ENCODE data around the gene BEX2.

Gene BEX2

DNA sequence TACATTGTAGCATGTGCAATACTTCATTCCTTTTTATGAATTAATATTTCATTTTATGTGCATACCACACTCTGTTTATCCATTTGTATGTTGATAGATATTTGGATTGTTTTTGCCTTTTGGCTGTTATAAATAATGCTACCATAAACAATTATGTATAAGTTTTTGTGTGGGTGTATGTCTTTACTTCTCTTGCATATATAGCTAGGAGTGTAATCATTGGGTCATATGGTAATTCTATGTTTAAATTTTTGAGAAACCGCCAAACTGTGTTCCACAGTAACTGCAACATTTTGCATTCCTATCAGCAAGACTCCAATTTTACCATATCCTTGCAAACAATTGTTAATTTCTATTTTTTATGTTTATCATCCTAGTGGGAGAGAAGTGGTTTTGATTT, 31.2 kb downstream of the BEX2 start:
- TF ChIP-seq PPARA (CRISPR knock-in tag; IDR thresholded peaks at IDR 0.05; ENCODE audit: borderline replicate concordance) (no peak), BACH2 (CRISPR knock-in tag; IDR thresholded peaks at IDR 0.05; ENCODE audit: borderline replicate concordance) (no peak), ZNF70 (CRISPR knock-in tag; IDR thresholded peaks at IDR 0.05) (no peak), OSR1 (CRISPR knock-in tag; IDR thresholded peaks at IDR 0.05) (no peak), ISL1 (CRISPR knock-in tag; IDR thresholded peaks at IDR 0.05) (no peak), CSDC2 (CRISPR knock-in tag; IDR thresholded peaks at IDR 0.05) (no peak), SNAI2 (CRISPR knock-in tag; IDR thresholded peaks at IDR 0.05) (no peak), ZFP3 (CRISPR knock-in tag; IDR thresholded peaks at IDR 0.05) (no peak), ARNTL (CRISPR knock-in tag; IDR thresholded peaks at IDR 0.05; ENCODE audit: borderline replicate concordance, low read depth) (no peak), CREB5 (CRISPR knock-in tag; IDR thresholded peaks at IDR 0.05; ENCODE audit: low read depth) (no peak), ZFP30 (CRISPR knock-in tag; IDR thresholded peaks at IDR 0.05) (no peak), TOX (CRISPR knock-in tag; IDR thresholded peaks at IDR 0.05; ENCODE audit: borderline replicate concordance) (no peak)
- TF ChIP-seq, protein P1, sequence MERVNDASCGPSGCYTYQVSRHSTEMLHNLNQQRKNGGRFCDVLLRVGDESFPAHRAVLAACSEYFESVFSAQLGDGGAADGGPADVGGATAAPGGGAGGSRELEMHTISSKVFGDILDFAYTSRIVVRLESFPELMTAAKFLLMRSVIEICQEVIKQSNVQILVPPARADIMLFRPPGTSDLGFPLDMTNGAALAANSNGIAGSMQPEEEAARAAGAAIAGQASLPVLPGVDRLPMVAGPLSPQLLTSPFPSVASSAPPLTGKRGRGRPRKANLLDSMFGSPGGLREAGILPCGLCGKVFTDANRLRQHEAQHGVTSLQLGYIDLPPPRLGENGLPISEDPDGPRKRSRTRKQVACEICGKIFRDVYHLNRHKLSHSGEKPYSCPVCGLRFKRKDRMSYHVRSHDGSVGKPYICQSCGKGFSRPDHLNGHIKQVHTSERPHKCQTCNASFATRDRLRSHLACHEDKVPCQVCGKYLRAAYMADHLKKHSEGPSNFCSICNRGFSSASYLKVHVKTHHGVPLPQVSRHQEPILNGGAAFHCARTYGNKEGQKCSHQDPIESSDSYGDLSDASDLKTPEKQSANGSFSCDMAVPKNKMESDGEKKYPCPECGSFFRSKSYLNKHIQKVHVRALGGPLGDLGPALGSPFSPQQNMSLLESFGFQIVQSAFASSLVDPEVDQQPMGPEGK (CRISPR knock-in tag; IDR thresholded peaks at IDR 0.05; ENCODE audit: borderline replicate concordance) = no peak
- TF ChIP-seq, protein P2, sequence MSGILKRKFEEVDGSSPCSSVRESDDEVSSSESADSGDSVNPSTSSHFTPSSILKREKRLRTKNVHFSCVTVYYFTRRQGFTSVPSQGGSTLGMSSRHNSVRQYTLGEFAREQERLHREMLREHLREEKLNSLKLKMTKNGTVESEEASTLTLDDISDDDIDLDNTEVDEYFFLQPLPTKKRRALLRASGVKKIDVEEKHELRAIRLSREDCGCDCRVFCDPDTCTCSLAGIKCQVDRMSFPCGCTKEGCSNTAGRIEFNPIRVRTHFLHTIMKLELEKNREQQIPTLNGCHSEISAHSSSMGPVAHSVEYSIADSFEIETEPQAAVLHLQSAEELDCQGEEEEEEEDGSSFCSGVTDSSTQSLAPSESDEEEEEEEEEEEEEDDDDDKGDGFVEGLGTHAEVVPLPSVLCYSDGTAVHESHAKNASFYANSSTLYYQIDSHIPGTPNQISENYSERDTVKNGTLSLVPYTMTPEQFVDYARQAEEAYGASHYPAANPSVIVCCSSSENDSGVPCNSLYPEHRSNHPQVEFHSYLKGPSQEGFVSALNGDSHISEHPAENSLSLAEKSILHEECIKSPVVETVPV (CRISPR knock-in tag; IDR thresholded peaks at IDR 0.05) = no peak
- TF ChIP-seq, protein P3, sequence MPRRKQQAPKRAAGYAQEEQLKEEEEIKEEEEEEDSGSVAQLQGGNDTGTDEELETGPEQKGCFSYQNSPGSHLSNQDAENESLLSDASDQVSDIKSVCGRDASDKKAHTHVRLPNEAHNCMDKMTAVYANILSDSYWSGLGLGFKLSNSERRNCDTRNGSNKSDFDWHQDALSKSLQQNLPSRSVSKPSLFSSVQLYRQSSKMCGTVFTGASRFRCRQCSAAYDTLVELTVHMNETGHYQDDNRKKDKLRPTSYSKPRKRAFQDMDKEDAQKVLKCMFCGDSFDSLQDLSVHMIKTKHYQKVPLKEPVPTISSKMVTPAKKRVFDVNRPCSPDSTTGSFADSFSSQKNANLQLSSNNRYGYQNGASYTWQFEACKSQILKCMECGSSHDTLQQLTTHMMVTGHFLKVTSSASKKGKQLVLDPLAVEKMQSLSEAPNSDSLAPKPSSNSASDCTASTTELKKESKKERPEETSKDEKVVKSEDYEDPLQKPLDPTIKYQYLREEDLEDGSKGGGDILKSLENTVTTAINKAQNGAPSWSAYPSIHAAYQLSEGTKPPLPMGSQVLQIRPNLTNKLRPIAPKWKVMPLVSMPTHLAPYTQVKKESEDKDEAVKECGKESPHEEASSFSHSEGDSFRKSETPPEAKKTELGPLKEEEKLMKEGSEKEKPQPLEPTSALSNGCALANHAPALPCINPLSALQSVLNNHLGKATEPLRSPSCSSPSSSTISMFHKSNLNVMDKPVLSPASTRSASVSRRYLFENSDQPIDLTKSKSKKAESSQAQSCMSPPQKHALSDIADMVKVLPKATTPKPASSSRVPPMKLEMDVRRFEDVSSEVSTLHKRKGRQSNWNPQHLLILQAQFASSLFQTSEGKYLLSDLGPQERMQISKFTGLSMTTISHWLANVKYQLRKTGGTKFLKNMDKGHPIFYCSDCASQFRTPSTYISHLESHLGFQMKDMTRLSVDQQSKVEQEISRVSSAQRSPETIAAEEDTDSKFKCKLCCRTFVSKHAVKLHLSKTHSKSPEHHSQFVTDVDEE (CRISPR knock-in tag; IDR thresholded peaks at IDR 0.05) = no peak

GRCh38 chrX:103276581-103277002, 34.2 kb downstream of the BEX2 start, which contains the start of gene TCEAL5:
Gene TCEAL5 (minus strand): TSS chrX:103276750. CDS start chrX:103274563, 2,187 bp downstream.
- no peak for TF ChIP-seq ZNF8 (CRISPR knock-in tag; IDR thresholded peaks at IDR 0.05)
- no peak for TF ChIP-seq TCF4 (CRISPR knock-in tag; IDR thresholded peaks at IDR 0.05; ENCODE audit: borderline replicate concordance)
- no peak for TF ChIP-seq TOX (CRISPR knock-in tag; IDR thresholded peaks at IDR 0.05; ENCODE audit: borderline replicate concordance)
- TF ChIP-seq ZNF70 (CRISPR knock-in tag; IDR thresholded peaks at IDR 0.05) = no peak
- no peak for TF ChIP-seq ARNTL (CRISPR knock-in tag; IDR thresholded peaks at IDR 0.05; ENCODE audit: borderline replicate concordance, low read depth)
- TF ChIP-seq OSR1 (CRISPR knock-in tag; IDR thresholded peaks at IDR 0.05) = no peak
- ATAC-seq = peak; percentile 55

More for the DNA sequence above, 31.2 kb downstream of the BEX2 start:
- ATAC-seq = no peak

- ATAC-seq = peak; percentile 37
- TF ChIP-seq CREB5 (CRISPR knock-in tag; IDR thresholded peaks at IDR 0.05; ENCODE audit: low read depth) (no peak), CSDC2 (CRISPR knock-in tag; IDR thresholded peaks at IDR 0.05) (no peak), ZNF70 (CRISPR knock-in tag; IDR thresholded peaks at IDR 0.05) (no peak), ZNF565 (CRISPR knock-in tag; conservative IDR thresholded peaks at IDR 0.05; ENCODE audit: low read depth) (no peak), ISL1 (CRISPR knock-in tag; IDR thresholded peaks at IDR 0.05) (no peak)
- TF ChIP-seq, protein P1 (CRISPR knock-in tag; IDR thresholded peaks at IDR 0.05; ENCODE audit: borderline replicate concordance) = no peak
- TF ChIP-seq, protein P4, sequence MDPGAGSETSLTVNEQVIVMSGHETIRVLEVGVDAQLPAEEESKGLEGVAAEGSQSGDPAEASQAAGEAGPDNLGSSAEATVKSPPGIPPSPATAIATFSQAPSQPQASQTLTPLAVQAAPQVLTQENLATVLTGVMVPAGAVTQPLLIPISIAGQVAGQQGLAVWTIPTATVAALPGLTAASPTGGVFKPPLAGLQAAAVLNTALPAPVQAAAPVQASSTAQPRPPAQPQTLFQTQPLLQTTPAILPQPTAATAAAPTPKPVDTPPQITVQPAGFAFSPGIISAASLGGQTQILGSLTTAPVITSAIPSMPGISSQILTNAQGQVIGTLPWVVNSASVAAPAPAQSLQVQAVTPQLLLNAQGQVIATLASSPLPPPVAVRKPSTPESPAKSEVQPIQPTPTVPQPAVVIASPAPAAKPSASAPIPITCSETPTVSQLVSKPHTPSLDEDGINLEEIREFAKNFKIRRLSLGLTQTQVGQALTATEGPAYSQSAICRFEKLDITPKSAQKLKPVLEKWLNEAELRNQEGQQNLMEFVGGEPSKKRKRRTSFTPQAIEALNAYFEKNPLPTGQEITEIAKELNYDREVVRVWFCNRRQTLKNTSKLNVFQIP (CRISPR knock-in tag; IDR thresholded peaks at IDR 0.05; ENCODE audit: borderline replicate concordance, low read depth) = no peak
- TF ChIP-seq, protein P3 (CRISPR knock-in tag; IDR thresholded peaks at IDR 0.05) = no peak
Observed at GRCh38 chrX:103275947-103276567, 34.7 kb downstream of the BEX2 start.
